Anterior cingulate cortex (tissue), 58 donors: ENCODE results near the gene PRKAG1.

Source experiments
- DNase-seq, 58 donors: peaks; one replicate each; lab custom pipeline; 2025; lab: John Stamatoyannopoulos, UW

The PRKAG1 gene

DNA sequence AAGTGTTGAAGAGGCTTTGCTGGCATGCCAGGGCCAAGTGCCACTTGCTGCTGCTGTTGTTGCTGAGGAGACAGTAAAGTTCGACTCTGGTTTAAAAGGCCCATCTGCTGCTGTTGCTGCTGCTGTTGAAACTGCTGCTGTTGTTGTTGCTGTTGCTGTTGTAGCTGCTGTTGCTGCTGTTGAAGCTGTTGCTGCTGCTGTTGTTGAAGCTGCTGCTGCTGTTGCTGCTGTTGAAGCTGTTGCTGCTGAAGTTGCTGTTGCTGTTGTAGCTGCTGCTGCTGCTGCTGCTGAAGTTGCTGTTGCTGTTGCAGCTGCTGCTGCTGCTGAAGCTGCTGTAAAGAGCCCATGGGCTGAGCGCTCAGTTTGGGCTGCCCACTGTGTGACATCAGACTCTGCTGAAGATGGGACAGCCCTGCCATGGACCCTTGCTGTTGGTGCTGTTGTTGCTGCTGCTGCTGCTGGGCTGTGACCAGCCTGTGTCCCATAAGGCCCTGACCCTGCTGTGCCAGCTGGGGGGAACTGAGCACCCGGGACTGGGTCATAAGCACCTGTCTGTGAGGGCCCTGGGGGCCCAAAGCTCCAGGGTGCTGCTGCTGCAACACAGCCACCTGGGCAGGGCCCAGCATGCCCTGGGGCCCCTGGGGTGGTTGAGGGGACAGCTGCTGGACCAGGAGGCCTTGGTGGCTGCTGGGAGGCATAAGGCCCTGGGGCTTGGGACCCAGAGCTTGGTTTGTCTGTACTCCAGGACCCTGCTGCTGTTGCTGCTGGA is 14.3 kb upstream of the PRKAG1 start:
- no peak for DNase-seq

- no peak for DNase-seq
These were observed 13.7 kb upstream of the PRKAG1 start for GRCh38 chr12:49032276-49032675.

- no peak for DNase-seq
These were observed 13.1 kb upstream of the PRKAG1 start for GRCh38 chr12:49031573-49032161.

- DNase-seq: no peak
These were observed 12.4 kb upstream of the PRKAG1 start for GRCh38 chr12:49030714-49031572.

DNA sequence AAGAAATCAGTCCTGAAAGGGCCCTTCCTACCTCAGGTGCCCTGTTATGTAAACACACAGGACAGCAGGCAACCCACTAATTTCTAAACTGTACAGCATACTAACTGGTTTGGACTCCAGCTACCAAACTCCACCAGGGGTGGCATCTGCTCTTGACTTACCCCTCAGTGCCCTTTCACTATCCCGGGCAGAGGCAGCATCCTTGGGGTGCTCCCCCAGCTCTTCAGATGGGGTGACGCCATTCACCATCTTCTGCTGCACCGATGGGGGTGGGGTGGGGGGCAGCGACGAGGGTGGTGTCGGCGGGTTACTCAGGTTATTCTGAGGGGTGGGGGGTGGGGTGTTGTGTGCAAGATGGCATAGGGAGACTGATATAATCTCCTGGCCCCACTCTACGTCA is 11.5 kb upstream of the PRKAG1 start:
- no peak for DNase-seq

- no peak for DNase-seq
These were observed 10.2 kb upstream of the PRKAG1 start for GRCh38 chr12:49028666-49029275.

DNA sequence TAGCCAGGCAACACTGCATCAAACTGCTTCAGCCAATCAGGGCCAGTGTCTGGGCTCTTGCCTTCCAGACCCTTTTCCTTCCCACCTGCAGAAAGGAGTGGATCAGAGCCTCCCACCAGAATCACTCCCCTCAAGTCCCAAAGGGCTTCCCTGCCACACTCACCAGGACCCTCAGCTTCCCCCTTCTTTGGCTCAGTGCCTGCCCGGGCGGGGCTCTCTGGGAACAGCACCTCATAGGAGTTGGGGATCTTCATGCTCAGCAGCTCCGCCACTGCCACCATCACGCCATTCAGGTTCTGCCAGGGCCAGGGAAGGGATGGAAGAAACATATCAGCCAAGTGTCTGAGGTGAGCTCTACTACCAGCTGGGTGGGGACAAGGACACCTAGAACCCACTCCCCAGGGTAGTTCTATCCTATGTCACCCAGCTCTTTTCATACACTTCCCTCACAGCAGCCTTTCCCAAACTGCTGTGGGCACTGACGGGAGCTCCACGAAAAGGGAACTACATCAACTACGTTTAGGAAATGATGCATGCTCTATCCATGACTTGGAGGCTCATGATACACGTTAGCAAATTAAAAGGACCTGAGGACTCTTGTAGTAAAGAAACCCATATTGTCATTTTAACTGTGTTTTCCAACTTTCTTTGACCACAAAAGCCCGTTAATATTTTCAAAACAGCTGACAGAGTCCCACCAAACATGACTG is 9.4 kb upstream of the PRKAG1 start:
- DNase-seq: no peak

- no peak for DNase-seq
These were observed 8.3 kb upstream of the PRKAG1 start for GRCh38 chr12:49026678-49027480.

GRCh38 chr12:49026101-49026500 is 7.5 kb upstream of the PRKAG1 start:
- no peak for DNase-seq

DNA sequence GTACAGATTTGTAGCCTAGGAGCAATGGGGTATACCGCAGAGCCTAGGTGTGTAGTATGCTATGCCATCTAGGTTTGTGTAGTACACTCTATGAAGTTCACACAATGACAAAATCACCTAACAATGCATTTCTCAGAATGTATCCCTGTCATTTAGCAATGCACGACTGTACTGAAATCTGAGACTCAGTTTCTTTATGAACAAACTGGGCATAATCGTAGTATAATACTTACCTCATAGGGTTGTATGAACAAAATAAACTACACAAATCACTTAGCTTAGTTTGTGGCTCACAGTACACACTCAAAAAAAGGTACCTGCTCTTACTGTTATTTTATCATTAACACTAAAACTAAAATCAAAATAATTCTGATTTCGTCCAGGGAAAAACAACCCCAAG is 6.9 kb upstream of the PRKAG1 start:
- no peak for DNase-seq

- no peak for DNase-seq
These were observed 6.0 kb upstream of the PRKAG1 start for GRCh38 chr12:49024543-49024942.

GRCh38 chr12:49023812-49024211 is 5.2 kb upstream of the PRKAG1 start:
- DNase-seq: no peak

DNA sequence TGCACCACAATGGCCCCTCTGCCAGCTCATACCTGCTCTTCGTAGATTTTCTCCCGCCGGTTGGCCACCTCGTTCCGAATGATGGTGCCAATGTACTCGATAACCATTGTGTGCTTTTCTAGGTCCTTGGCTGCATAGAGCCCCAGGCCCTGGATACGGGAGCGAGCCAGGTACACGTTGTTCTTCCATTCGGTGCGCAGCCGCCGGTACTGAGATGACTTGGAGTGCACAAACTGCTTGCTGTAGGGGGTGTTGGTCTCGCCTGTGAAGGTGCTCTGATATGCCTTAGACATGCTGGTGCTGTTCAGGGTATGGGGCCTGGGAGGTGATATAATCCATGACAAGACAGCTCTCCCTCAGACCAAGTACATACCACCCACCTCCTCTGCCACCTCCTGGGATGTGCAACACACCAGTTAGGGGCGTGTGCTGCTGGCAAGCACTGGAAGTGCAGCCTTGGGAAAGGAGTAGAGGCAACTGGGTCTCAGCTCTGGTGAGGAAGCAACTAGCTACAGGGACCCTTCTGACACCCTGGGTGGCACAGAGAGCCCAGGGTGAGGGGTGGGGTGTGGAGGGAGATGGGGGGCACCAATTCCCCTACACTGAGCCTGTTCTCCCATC is 4.1 kb upstream of the PRKAG1 start:
- DNase-seq: no peak

DNA sequence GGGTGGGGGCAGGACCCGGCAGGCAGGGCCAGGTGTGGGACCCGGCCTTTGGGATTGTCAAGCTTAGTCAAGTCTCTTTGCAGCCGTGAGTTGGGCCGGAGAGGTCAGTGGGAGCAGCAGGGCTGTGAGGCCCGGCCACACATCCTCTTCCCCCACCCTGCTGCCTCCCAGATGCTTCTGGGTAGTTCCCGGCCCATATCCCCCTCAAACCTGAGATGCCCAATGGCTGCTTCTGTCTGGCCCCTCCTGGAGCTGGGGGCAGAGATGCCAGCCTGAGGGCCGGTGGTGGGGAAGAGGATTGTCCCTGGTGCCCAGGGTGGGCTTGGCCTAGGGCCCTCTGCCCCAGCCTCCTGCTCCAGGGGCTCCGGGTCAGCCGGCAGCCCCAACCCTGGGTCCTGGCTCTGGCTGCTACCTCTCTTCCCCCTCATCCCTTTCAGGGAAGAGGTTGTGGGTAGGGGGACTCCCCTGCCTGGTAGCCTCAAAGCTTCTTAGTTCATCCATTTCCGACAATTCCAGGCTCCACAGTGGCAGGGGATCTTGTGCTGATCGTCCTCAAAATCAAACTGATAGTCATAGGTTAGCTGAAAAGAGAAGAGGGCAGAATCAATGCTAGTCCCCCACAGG is 2.8 kb upstream of the PRKAG1 start:
- no peak for DNase-seq

GRCh38 chr12:49020441-49020840 is 1.9 kb upstream of the PRKAG1 start:
- no peak for DNase-seq

- DNase-seq: no peak
These were observed 1.1 kb upstream of the PRKAG1 start for GRCh38 chr12:49019443-49020324.

DNA sequence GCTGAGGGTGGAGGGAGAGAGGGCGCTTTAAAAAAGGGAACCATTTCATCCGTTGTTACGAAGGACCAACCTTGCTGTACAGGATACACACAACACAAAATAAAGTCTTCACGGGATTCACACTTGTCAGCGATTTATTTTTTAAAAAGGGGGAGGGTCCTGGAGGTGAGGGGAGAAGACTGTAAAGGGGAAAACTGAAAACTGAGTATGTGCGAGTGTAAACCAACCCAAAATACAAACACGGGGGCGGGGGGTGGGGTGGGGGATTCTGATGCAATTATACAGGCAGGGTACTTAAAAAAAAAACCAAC is 499 bp upstream of the PRKAG1 start:
- DNase-seq: no peak

GRCh38 chr12:49017891-49018260 is 700 bp downstream of the PRKAG1 start:
- peak in 10 of 58 donors; percentile 15 to 53 (median 32) for DNase-seq
